Endometrium (tissue), 2 donors: ENCODE data around the gene ADCY7.

Source experiments
- FAIRE-seq: peaks from 2 replicates; lab custom pipeline; 2012; peaks lifted over from hg19 to GRCh38; lab: Jason Lieb, UNC
- donor health status: control.
- donor health status: control.

ADCY7 gene

GRCh38 chr16:50282010-50282538, 15.7 kb downstream of the ADCY7 start:
- no peak for FAIRE-seq

- FAIRE-seq, result no peak
These were observed 16.7 kb downstream of the ADCY7 start for GRCh38 chr16:50282955-50283631.

- no peak for FAIRE-seq
These were observed 18.0 kb downstream of the ADCY7 start for GRCh38 chr16:50284131-50284911.

- FAIRE-seq, result no peak
These were observed 19.2 kb downstream of the ADCY7 start for GRCh38 chr16:50285406-50286003.

GRCh38 chr16:50286681-50287080, 20.3 kb downstream of the ADCY7 start:
- FAIRE-seq, result no peak

GRCh38 chr16:50288026-50288425, 21.7 kb downstream of the ADCY7 start:
- no peak for FAIRE-seq

- FAIRE-seq, result no peak
These were observed 22.6 kb downstream of the ADCY7 start for GRCh38 chr16:50288920-50289319.

- FAIRE-seq, result no peak
These were observed 23.8 kb downstream of the ADCY7 start for GRCh38 chr16:50289950-50290764.

- FAIRE-seq, result no peak
These were observed 24.5 kb downstream of the ADCY7 start for GRCh38 chr16:50290856-50291255.

GRCh38 chr16:50291719-50292565, 25.6 kb downstream of the ADCY7 start:
- no peak for FAIRE-seq

GRCh38 chr16:50292566-50292948, 26.2 kb downstream of the ADCY7 start:
- FAIRE-seq, result no peak

GRCh38 chr16:50293041-50293783, 26.9 kb downstream of the ADCY7 start:
- no peak for FAIRE-seq

- FAIRE-seq, result no peak
These were observed 27.9 kb downstream of the ADCY7 start for GRCh38 chr16:50293994-50294855.

GRCh38 chr16:50294955-50295354, 28.6 kb downstream of the ADCY7 start:
- FAIRE-seq, result no peak

- FAIRE-seq, result no peak
These were observed 29.3 kb downstream of the ADCY7 start for GRCh38 chr16:50295541-50296132.

- no peak for FAIRE-seq
These were observed 30.5 kb downstream of the ADCY7 start for GRCh38 chr16:50296807-50297206.

GRCh38 chr16:50297301-50298074, 31.1 kb downstream of the ADCY7 start:
- FAIRE-seq, result no peak

- FAIRE-seq, result no peak
These were observed 31.7 kb downstream of the ADCY7 start for GRCh38 chr16:50298075-50298460.
